ENCODE measurements around the gene CLDN34. TPM values are rescaled to one million over a fixed set of nuclear protein-coding genes. Genes with fewer than 3 reads are reported as not detected.

CLDN34 gene
- total RNA-seq, 4 donors from 2014 or later: not detected

GRCh38 chrX:10006086-10006485, 38.9 kb downstream of the CLDN34 start:
- ATAC-seq (ENCODE audit: low FRiP score): no peak

GRCh38 chrX:10006770-10007169, 39.6 kb downstream of the CLDN34 start:
- no peak for TF ChIP-seq CTCF (IDR thresholded peaks at IDR 0.05)
- DNase-seq (ENCODE audit: low spot score): no peak
- ATAC-seq (ENCODE audit: low FRiP score): no peak

More at GRCh38 chrX:10006086-10006485, 38.9 kb downstream of the CLDN34 start:
- TF ChIP-seq CTCF (IDR thresholded peaks at IDR 0.05): no peak
- no peak for DNase-seq (ENCODE audit: low spot score)

- TF ChIP-seq CTCF (IDR thresholded peaks at IDR 0.05): no peak
- DNase-seq (ENCODE audit: low spot score) (no peak), ATAC-seq (ENCODE audit: low FRiP score) (no peak)
Measured at GRCh38 chrX:10007621-10008020, 40.5 kb downstream of the CLDN34 start.

GRCh38 chrX:10008483-10009056, 41.4 kb downstream of the CLDN34 start:
- no peak for TF ChIP-seq CTCF (IDR thresholded peaks at IDR 0.05)
- ATAC-seq (ENCODE audit: low FRiP score) (no peak), DNase-seq (ENCODE audit: low spot score) (no peak)

DNA sequence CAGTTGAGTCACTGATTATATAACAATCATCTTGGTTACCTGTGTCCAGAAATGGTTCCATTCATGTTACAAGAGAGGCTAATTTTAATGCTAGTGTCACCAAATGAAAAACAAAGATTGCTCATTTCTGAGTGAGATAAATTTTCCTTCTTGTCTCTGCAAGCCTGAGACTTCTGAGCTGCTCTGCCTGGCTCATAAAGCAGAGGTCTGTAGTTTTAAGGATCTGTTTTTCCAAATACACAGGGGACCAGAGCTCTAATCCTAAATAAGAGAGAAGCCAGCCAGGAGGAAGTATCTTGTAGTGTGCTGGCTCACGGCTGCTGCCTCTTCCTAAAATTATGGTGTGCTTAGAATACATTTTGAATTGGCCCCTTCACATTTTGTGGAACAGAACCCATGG, 42.6 kb downstream of the CLDN34 start:
- DNase-seq (ENCODE audit: low spot score) (no peak), ATAC-seq (ENCODE audit: low FRiP score) (no peak)
- TF ChIP-seq CTCF (IDR thresholded peaks at IDR 0.05): no peak

DNA sequence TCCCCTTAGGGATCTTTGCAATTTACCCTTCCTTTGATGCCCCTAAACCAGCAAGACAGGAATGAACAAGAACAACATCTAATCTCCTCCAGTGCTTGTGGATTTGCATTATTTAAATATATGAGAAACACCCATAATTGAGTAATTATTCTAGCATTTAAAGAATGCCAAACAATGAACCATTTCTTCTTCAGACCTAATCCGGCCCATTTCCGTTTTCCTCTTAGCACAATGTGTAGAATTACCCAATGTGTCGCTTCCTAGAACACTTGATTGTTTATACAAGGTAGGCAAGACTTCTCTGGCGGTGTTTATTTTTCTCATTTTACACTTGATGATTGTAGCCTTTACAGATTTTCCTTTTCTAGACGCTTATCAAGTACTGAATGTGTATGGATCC, 43.5 kb downstream of the CLDN34 start:
- no peak for ATAC-seq (ENCODE audit: low FRiP score)
- TF ChIP-seq CTCF (IDR thresholded peaks at IDR 0.05): no peak
- no peak for DNase-seq (ENCODE audit: low spot score)

DNA sequence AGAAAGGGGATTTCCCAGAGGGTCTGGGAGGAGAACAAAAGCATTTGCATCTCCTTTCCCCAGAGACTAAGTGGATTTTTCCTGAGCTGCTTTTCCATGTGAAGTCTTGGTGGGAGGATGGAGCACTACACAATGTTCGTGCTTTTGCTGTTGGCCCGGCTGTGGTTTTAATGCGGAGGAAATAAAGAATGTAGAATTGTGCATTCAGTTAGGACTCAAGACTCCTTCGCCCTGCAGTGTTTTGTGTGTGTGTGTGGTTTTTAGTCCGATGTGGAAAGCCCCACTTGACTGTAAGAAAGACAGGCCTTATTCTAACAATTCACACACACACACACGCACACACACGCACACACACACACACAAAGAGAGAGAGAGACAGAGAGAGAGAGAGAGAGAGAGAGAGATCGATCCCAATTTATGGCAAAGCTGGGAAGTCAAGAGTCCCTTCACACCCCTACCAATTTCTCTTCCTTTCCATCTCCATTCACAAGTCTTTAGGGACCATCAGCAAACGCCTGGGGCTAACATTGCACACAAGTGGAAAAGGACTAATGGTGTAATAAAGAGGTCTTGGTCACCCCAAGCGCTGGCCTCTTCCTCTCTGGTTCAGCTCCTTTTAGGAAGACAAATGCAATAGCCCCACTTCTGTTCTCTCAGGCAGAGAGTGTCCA, 44.2 kb downstream of the CLDN34 start:
- DNase-seq (ENCODE audit: low spot score) (no peak), ATAC-seq (ENCODE audit: low FRiP score) (no peak)
- no peak for TF ChIP-seq CTCF (IDR thresholded peaks at IDR 0.05)
